ENCODE measurements around the gene RBBP8NL. TPM values are rescaled to one million over a fixed set of nuclear protein-coding genes. Genes with fewer than 3 reads are reported as not detected.

Gene RBBP8NL
- polyA plus RNA-seq, 2 of the 4 experiments (the other 2 are of a cell fraction): not detected

DNA sequence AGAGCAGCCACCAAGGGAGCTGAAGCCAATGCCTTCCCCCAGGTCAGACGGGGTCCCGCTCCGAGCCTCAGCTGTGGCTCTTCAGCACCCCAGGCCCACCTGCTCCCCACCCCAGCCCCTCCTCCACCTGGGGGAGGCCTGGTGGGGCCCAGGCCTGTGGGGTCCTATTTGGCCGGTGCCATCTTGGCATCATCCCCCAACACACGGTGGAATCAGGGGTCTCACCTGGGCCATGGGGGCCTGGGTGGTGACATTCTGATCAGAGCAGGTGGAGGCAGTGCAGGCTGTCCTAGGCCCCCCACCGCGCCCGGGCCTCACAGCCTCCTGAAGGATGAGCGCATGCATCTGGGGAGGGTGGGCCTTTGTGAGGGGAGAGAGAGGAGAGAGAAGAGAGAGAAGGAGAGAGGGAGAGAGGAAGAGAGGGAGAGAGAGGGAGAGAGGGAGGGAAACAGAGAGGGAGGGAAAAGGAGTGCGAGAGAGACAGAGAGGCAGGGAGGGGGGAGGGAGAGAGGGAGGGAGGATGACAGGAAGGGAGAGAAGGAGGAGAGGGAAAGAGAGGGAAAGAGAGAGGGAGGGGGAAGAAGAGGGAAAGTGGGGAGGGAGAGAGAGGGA is 23.9 kb upstream of the RBBP8NL start:
- ChIA-PET CTCF (no interaction called here), POLR2A (no interaction called here)
- H3K4me1 ChIP-seq: no peaks in the 10 kb centered on the region
- FAIRE-seq (no peak), DNase-seq (ENCODE audit: low read depth in 1 of 2, low spot score in 1 of 2) (no peak), ATAC-seq (no peak)
- H3K4me3 ChIP-seq: no peak overlapping the region
- 54% methylated on average over 6 of the region's 10 CpGs for WGBS (ENCODE audit: missing lambda C conversion rate)
- TF ChIP-seq CHD4 (IDR thresholded peaks at IDR 0.05; ENCODE audit: borderline replicate concordance) (no peak), HEYL (CRISPR knock-in tag; IDR thresholded peaks at IDR 0.05) (no peak), FOSL2 (IDR thresholded peaks at IDR 0.05) (no peak), FOSL2 (CRISPR knock-in tag; IDR thresholded peaks at IDR 0.05) (no peak), NFE2L2 (conservative IDR thresholded peaks at IDR 0.05; ENCODE audit: low read length) (no peak), JUNB (IDR thresholded peaks at IDR 0.05) (no peak), FOSB (CRISPR knock-in tag; IDR thresholded peaks at IDR 0.05) (no peak), MAFK (IDR thresholded peaks at IDR 0.05; ENCODE audit: partially characterized antibody) (no peak), ZFP36 (IDR thresholded peaks at IDR 0.05; ENCODE audit: borderline replicate concordance, partially characterized antibody) (no peak), JUN (IDR thresholded peaks at IDR 0.05) (no peak), EHMT2 (IDR thresholded peaks at IDR 0.05; ENCODE audit: low read depth) (no peak), CHD2 (IDR thresholded peaks at IDR 0.05; ENCODE audit: low read length, partially characterized antibody) (no peak), EHF (CRISPR knock-in tag; IDR thresholded peaks at IDR 0.05) (no peak), POLR2A (IDR thresholded peaks at IDR 0.05; ENCODE audit: low read length) (no peak)
- TF ChIP-seq, protein P1, sequence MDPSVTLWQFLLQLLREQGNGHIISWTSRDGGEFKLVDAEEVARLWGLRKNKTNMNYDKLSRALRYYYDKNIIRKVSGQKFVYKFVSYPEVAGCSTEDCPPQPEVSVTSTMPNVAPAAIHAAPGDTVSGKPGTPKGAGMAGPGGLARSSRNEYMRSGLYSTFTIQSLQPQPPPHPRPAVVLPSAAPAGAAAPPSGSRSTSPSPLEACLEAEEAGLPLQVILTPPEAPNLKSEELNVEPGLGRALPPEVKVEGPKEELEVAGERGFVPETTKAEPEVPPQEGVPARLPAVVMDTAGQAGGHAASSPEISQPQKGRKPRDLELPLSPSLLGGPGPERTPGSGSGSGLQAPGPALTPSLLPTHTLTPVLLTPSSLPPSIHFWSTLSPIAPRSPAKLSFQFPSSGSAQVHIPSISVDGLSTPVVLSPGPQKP (IDR thresholded peaks at IDR 0.05; ENCODE audit: low read depth, low read length): no peak
- TF ChIP-seq, protein P2, sequence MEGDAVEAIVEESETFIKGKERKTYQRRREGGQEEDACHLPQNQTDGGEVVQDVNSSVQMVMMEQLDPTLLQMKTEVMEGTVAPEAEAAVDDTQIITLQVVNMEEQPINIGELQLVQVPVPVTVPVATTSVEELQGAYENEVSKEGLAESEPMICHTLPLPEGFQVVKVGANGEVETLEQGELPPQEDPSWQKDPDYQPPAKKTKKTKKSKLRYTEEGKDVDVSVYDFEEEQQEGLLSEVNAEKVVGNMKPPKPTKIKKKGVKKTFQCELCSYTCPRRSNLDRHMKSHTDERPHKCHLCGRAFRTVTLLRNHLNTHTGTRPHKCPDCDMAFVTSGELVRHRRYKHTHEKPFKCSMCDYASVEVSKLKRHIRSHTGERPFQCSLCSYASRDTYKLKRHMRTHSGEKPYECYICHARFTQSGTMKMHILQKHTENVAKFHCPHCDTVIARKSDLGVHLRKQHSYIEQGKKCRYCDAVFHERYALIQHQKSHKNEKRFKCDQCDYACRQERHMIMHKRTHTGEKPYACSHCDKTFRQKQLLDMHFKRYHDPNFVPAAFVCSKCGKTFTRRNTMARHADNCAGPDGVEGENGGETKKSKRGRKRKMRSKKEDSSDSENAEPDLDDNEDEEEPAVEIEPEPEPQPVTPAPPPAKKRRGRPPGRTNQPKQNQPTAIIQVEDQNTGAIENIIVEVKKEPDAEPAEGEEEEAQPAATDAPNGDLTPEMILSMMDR (IDR thresholded peaks at IDR 0.05): no peak
- TF ChIP-seq, protein P3, sequence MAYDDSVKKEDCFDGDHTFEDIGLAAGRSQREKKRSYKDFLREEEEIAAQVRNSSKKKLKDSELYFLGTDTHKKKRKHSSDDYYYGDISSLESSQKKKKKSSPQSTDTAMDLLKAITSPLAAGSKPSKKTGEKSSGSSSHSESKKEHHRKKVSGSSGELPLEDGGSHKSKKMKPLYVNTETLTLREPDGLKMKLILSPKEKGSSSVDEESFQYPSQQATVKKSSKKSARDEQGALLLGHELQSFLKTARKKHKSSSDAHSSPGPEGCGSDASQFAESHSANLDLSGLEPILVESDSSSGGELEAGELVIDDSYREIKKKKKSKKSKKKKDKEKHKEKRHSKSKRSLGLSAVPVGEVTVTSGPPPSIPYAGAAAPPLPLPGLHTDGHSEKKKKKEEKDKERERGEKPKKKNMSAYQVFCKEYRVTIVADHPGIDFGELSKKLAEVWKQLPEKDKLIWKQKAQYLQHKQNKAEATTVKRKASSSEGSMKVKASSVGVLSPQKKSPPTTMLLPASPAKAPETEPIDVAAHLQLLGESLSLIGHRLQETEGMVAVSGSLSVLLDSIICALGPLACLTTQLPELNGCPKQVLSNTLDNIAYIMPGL (CRISPR knock-in tag; IDR thresholded peaks at IDR 0.05; ENCODE audit: borderline replicate concordance): no peak
- H3K9me3 ChIP-seq: no peaks in the 10 kb centered on the region
- H3K27ac ChIP-seq: no peak overlapping the region
- H3K4me2 ChIP-seq: no peak overlapping the region

DNA sequence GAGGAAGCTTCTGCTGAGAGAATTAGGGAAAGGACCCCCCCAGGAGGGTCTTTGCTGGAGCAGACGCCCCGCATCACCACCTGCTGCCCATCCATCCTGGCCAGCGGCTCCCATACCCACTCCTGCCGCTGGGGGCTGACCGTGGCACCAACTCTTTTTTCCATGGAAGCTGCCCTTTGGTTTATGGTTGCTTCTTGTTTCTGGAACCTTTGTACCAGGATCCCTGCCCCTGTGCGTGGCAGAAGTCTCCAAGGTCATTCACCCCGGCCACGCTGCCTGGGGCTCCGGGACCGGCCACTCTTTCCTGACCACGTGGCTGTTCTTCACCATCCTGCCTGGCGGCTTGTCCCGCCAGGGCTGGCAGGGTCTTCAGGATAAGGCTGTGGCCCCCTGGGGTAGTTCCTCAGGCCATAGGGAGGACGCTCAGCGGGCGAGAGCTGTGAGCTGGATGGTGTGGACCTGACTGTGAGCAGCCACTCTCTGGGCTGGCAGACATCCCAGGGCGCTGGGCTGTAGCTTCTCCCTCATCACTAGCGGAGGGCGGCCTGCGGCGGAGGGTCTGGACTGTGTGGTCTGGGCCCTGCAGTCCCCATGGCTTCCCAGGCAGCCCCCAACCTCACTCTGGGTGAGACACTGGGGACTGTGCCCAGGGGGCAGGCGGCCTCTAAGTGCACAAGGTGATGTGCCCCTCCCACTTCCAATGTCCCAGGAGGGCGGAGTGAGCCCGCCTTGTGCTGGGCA is 22.8 kb upstream of the RBBP8NL start:
- DNase-seq (ENCODE audit: low read depth in 1 of 2, low spot score in 1 of 2): peak; percentile 29 to 56
- H3K4me1 ChIP-seq: no peaks in the 10 kb centered on the region
- H3K4me2 ChIP-seq: no peak overlapping the region
- H3K27ac ChIP-seq: no peak overlapping the region
- H3K9me3 ChIP-seq: no peaks in the 10 kb centered on the region
- ChIA-PET CTCF (interaction anchor here (0.6 to 2.5 kb wide), 15 partner anchors 8 to 167 kb away, joined by 3 to 9 read pairs (median 4); no protein-coding TSS in a partner anchor), POLR2A (no interaction called here)
- no peak for TF ChIP-seq SMC3 (IDR thresholded peaks at IDR 0.05)
- TF ChIP-seq FOSB (CRISPR knock-in tag; IDR thresholded peaks at IDR 0.05): no peak
- no peak for TF ChIP-seq TFCP2L1 (CRISPR knock-in tag; IDR thresholded peaks at IDR 0.05)
- TF ChIP-seq SREBF2 (IDR thresholded peaks at IDR 0.05): no peak
- no peak for TF ChIP-seq KDM1A (IDR thresholded peaks at IDR 0.05; ENCODE audit: low read depth)
- TF ChIP-seq ESRRA (IDR thresholded peaks at IDR 0.05; ENCODE audit: borderline replicate concordance, low read length): no peak
- TF ChIP-seq BHLHE40 (IDR thresholded peaks at IDR 0.05; ENCODE audit: low read depth, low read length): no peak
- no peak for TF ChIP-seq CBX2 (IDR thresholded peaks at IDR 0.05; ENCODE audit: borderline replicate concordance, low read depth)
- no peak for TF ChIP-seq PHF8 (IDR thresholded peaks at IDR 0.05; ENCODE audit: borderline replicate concordance, low read depth)
- TF ChIP-seq, protein P2 (IDR thresholded peaks at IDR 0.05): peak; percentile 16; the same call in 1 of the 3 replicates
- TF ChIP-seq JUNB (IDR thresholded peaks at IDR 0.05): no peak
- TF ChIP-seq TP53 (CRISPR knock-in tag; IDR thresholded peaks at IDR 0.05): no peak
- TF ChIP-seq RAD21 (conservative IDR thresholded peaks at IDR 0.05 in 1 of 2, IDR thresholded peaks at IDR 0.05 in 1 of 2): peak in 1 of 2 experiments; percentile 18; a peak in 1 of 5 replicates
- H3K4me3 ChIP-seq: no peak overlapping the region
- 28% methylated on average over 9 of the region's 24 CpGs for WGBS (ENCODE audit: missing lambda C conversion rate)
- ATAC-seq: peak; percentile 63 to 86
- FAIRE-seq: no peak
